T-helper 2 cell (primary cell): ENCODE measurements around the gene TMEM185A.
"Not testable (repeated sequence)": the region's sequence is repeated elsewhere in the genome, so short reads cannot be mapped to it uniquely, and the experiment has no call there.

ENCODE experiments used
- DNase-seq, 5 experiments: peaks; one replicate each; pipeline versions ENCODE4 v3.0.0 to v3.0.0-alpha.2; 2012 to 2022

Gene TMEM185A

GRCh38 chrX:149550454-149550853, 81.1 kb downstream of the TMEM185A start:
- not testable (repeated sequence) for DNase-seq

DNA sequence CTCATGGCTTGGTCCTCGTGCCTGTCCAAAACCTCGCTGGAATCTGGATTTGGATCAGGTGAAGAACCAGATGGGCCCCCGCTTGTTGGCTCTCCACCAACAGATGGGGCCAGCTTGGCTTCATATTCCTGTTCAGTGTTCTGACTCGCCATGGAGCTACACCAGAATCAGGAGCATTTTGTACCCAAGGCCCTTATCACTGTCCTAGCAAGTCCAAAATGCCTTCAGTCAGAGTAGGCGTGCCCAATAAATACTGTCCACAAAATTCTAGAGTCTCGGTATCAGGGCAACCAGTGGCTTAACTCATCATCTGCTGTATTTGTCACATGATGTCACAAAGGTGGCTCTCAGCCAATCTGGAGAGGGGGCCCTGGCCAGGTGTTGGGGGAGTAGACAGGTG, 81.9 kb downstream of the TMEM185A start, which contains the start of gene HSFX3:
Gene HSFX3 (minus strand): TSS at position 224 of the 400 bp plus-strand sequence. CDS start 72 bp downstream, at position 152.
- DNase-seq: not testable (repeated sequence)

GRCh38 chrX:149547782-149548181, 83.8 kb downstream of the TMEM185A start:
- not testable (repeated sequence) for DNase-seq

- DNase-seq: not testable (repeated sequence)
These were observed 84.6 kb downstream of the TMEM185A start for GRCh38 chrX:149546962-149547361.
